Lung (tissue), 12 donors: Measurements from ENCODE around the gene NETO1. TPM values are rescaled to one million over a fixed set of nuclear protein-coding genes. Genes with fewer than 3 reads are reported as not detected.

ENCODE experiments used
- ATAC-seq: fragments of 200-7000 bp; cut with Tn5 transposase; one replicate; pipeline ENCODE4 v1.9.1; 2020; ENCODE audit warnings: moderate number of reproducible peaks; ENCODE audit not compliant: insufficient read depth, low FRiP score
- DNase-seq, 3 donors: peaks; one replicate each; pipeline ENCODE4 v3.0.0-alpha.2; 2013 to 2017
- H3K27ac ChIP-seq, 2 donors: one replicate each; pipeline ENCODE4 v1.5.1; 2013; ENCODE audit warnings: mild to moderate bottlenecking in 2 of 2, moderate library complexity in 2 of 2, control low read depth in 1 of 2, inconsistent platforms in 1 of 2, low read depth in 1 of 2, low read length in 1 of 2
- H3K27me3 ChIP-seq, 3 donors: one replicate each; pipeline ENCODE4 v1.5.1; 2013; ENCODE audit warnings: low read length in 2 of 3; ENCODE audit not compliant: control insufficient read depth in 3 of 3, insufficient read depth in 3 of 3
- H3K36me3 ChIP-seq, 4 donors: one replicate each; pipeline ENCODE4 v1.5.1; 2013; ENCODE audit warnings: low read length in 4 of 4, mild to moderate bottlenecking in 1 of 4, moderate library complexity in 1 of 4; ENCODE audit not compliant: control insufficient read depth in 4 of 4, insufficient read depth in 4 of 4
- H3K4me1 ChIP-seq, 5 donors: one replicate each; pipeline ENCODE4 v1.5.1; 2013; ENCODE audit warnings: low read length in 5 of 5, mild to moderate bottlenecking in 2 of 5, moderate library complexity in 1 of 5; ENCODE audit not compliant: control insufficient read depth in 5 of 5, insufficient read depth in 5 of 5
- H3K4me3 ChIP-seq: one replicate; pipeline ENCODE4 v1.5.1; 2013; ENCODE audit warnings: mild to moderate bottlenecking, control low read depth, moderate library complexity
- H3K9ac ChIP-seq, 2 donors: one replicate each; pipeline ENCODE4 v1.5.1; 2013; ENCODE audit warnings: low read length in 2 of 2, control low read depth in 1 of 2; ENCODE audit not compliant: insufficient read depth in 1 of 2
- H3K9me3 ChIP-seq, 4 donors: one replicate each; pipeline ENCODE4 v1.5.1; 2013; ENCODE audit warnings: low read length in 3 of 4, mild to moderate bottlenecking in 1 of 4, moderate library complexity in 1 of 4; ENCODE audit not compliant: control insufficient read depth in 4 of 4, insufficient read depth in 3 of 4
- CTCF ChIP-seq: IDR thresholded peaks from 2 replicates; pipeline ENCODE4 v1.5.1; 2012; ENCODE audit warnings: mild to moderate bottlenecking; ENCODE audit errors: control extremely low read depth, extremely low read depth
- whole genome bisulfite sequencing, 2 donors: extraction: QIAGEN DNeasy Blood & Tissue Kit; methylation state at CpG; one replicate each; pipeline ENCODE4 v1.1.7; 2013; 5-methylcytosine and 5-hydroxymethylcytosine counted together
- polyA plus RNA-seq, 2 donors: library from polyadenylated mRNA; stranded (reverse); fragments of 200-250 nt; gene quantifications; one replicate each; pipeline ENCODE4 v1.2.1, GENCODE V29; 2013
- total RNA-seq, 2 donors: library from RNA; depleted of rRNA in 1 of 2; stranded (reverse); fragments of >200 nt in 1 of 2; gene quantifications; one replicate each; pipeline ENCODE4 v1.2.1, GENCODE V29; 2014 to 2021
- donor health status: control.
- donor health status: control.
- donor health status: Bipolar disorder and iron deficiency.
- donor health status: healthy.
- donor health status: DM: yes; HTN: yes; CAD: no.

Gene NETO1
- total and polyA plus RNA-seq, 4 donors: 0.05 TPM; not detected in 3

GRCh38 chr18:72808680-72809079 lies 59.1 kb downstream of the NETO1 start:
- TF ChIP-seq CTCF: no peak
- Histone ChIP-seq H3K36me3 (no peaks in the 10 kb centered on the region), H3K27me3 (no peaks in the 10 kb centered on the region), H3K9ac (no peak overlapping the region), H3K4me3 (no peak overlapping the region), H3K4me1 (no peaks in the 10 kb centered on the region), H3K27ac (no peak overlapping the region), H3K9me3 (peaks cover 0 to 2% (median 0%) of the 10 kb centered on the region in 4 donors)
- ATAC-seq (no peak), DNase-seq (no peak)
- WGBS, 2 donors: 72 to 82% methylated on average over 2 of the region's 2 CpGs

DNA sequence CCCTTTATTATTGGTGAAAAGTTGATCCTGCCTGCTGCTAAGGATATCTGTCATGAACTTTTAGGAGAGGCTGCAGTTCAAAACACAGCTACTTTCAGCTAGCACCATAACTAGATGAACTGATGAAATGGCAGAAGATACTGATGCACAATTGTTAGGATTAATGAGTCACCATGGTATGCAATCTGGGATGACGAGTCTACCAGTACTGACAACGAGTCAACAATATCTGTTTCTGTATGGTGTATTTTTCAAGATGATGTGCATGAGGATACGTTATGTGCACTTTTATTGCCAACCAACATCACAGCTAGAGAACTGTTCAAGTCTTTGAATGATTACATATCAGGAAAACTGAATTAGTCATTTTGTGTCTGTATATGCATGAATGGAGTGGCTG lies 68.7 kb downstream of the NETO1 start:
- H3K9me3 ChIP-seq: no peaks in the 10 kb centered on the region
- H3K4me3 ChIP-seq: no peak overlapping the region
- no peak for ATAC-seq
- WGBS, 2 donors: 76 to 88% methylated on average over 3 of the region's 3 CpGs
- no peak overlapping the region for H3K9ac ChIP-seq
- H3K27ac ChIP-seq: no peak overlapping the region
- H3K36me3 ChIP-seq: no peaks in the 10 kb centered on the region
- TF ChIP-seq CTCF: no peak
- H3K4me1 ChIP-seq: no peaks in the 10 kb centered on the region
- no peak for DNase-seq
- no peaks in the 10 kb centered on the region for H3K27me3 ChIP-seq

DNA sequence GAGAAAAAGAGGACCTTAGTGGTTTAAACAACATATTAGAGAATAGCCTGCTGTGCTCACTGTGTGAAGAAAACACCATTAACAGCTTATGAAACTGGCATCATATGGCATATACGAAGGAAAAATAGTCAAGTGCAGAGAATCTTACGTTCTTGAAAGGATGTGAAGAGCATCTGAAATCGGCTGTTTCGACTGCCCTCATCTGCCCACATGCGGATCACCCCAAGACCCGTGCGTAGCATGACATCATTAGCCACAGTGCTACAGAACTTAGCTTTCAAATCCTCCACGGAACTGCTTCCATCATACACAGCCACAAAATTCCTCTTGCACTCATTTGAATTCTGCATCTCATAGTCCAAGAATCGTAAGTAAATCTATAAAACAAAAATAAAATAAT lies 84.3 kb downstream of the NETO1 start:
- no peak overlapping the region for H3K9ac ChIP-seq
- H3K36me3 ChIP-seq: no peaks in the 10 kb centered on the region
- no peak for TF ChIP-seq CTCF
- H3K9me3 ChIP-seq: no peaks in the 10 kb centered on the region
- H3K4me1 ChIP-seq: no peaks in the 10 kb centered on the region
- no peak overlapping the region for H3K27ac ChIP-seq
- DNase-seq: no peak
- WGBS, 2 donors: 80 to 83% methylated on average over 9 of the region's 9 CpGs
- H3K27me3 ChIP-seq: no peaks in the 10 kb centered on the region
- no peak overlapping the region for H3K4me3 ChIP-seq
- ATAC-seq: no peak

- ATAC-seq (no peak), DNase-seq (no peak)
- TF ChIP-seq CTCF: no peak
- no peaks in the 10 kb centered on the region for H3K36me3 ChIP-seq
- H3K4me3 ChIP-seq: no peak overlapping the region
- H3K9ac ChIP-seq: no peak overlapping the region
- no peaks in the 10 kb centered on the region for H3K4me1 ChIP-seq
- no peak overlapping the region for H3K27ac ChIP-seq
- WGBS, 2 donors: 82 to 92% methylated on average over 2 of the region's 2 CpGs
- no peaks in the 10 kb centered on the region for H3K9me3 ChIP-seq
- H3K27me3 ChIP-seq: no peaks in the 10 kb centered on the region
Observed at GRCh38 chr18:72774914-72775313, 92.9 kb downstream of the NETO1 start.
